Measurements from ENCODE around the gene SHFL.

Gene SHFL

GRCh38 chr19:10085641-10086590 is at the start of gene SHFL:
Gene SHFL, plus strand, starts transcription at chr19:10086317. Its CDS starts 111 bp downstream, at chr19:10086428.
- peak within 1 kb of the TSS; percentile 60 for H3K27ac ChIP-seq (ENCODE audit: low read length)
- no peaks in the 10 kb centered on the region for H3K27me3 ChIP-seq (ENCODE audit: low read depth, low read length)
- peak within 1 kb of the TSS; percentile 72 to 95 for H3K4me3 ChIP-seq (ENCODE audit: low read depth in 1 of 2, low read length in 2 of 2)
- H3K4me1 ChIP-seq (ENCODE audit: control insufficient read depth in 1 of 2, insufficient read depth in 2 of 2, low read length in 2 of 2) = no peaks in the 10 kb centered on the region
- no peaks in the 10 kb centered on the region for H3K9me3 ChIP-seq (ENCODE audit: control insufficient read depth in 1 of 2, low read length in 2 of 2)
- peaks cover 4 to 21% of the 10 kb centered on the region in 2 donors for H3K36me3 ChIP-seq (ENCODE audit: control insufficient read depth in 1 of 2, insufficient read depth in 2 of 2, low read length in 2 of 2)

- Histone ChIP-seq H3K36me3 (ENCODE audit: control insufficient read depth in 1 of 2, insufficient read depth in 2 of 2, low read length in 2 of 2) (no peaks in the 10 kb centered on the region), H3K27ac (ENCODE audit: low read length) (no peak overlapping the region), H3K4me1 (ENCODE audit: control insufficient read depth in 1 of 2, insufficient read depth in 2 of 2, low read length in 2 of 2) (no peaks in the 10 kb centered on the region), H3K27me3 (ENCODE audit: low read depth, low read length) (peaks cover 5% of the 10 kb centered on the region), H3K4me3 (ENCODE audit: low read depth in 1 of 2, low read length in 2 of 2) (no peak overlapping the region), H3K9me3 (ENCODE audit: control insufficient read depth in 1 of 2, low read length in 2 of 2) (peaks cover 0 to 7% of the 10 kb centered on the region in 2 donors)
Measured at GRCh38 chr19:10036601-10037071, 49.5 kb upstream of the SHFL start.

GRCh38 chr19:10037367-10037766 is 48.8 kb upstream of the SHFL start:
- no peak overlapping the region for H3K27ac ChIP-seq (ENCODE audit: low read length)
- H3K27me3 ChIP-seq (ENCODE audit: low read depth, low read length) = peaks cover 1% of the 10 kb centered on the region

GRCh38 chr19:10037809-10038208 is 48.3 kb upstream of the SHFL start:
- Histone ChIP-seq H3K4me1 (ENCODE audit: control insufficient read depth in 1 of 2, insufficient read depth in 2 of 2, low read length in 2 of 2) (no peaks in the 10 kb centered on the region), H3K27me3 (ENCODE audit: low read depth, low read length) (no peaks in the 10 kb centered on the region), H3K27ac (ENCODE audit: low read length) (no peak overlapping the region), H3K9me3 (ENCODE audit: control insufficient read depth in 1 of 2, low read length in 2 of 2) (peaks cover 2 to 19% of the 10 kb centered on the region in 2 donors), H3K36me3 (ENCODE audit: control insufficient read depth in 1 of 2, insufficient read depth in 2 of 2, low read length in 2 of 2) (no peaks in the 10 kb centered on the region), H3K4me3 (ENCODE audit: low read depth in 1 of 2, low read length in 2 of 2) (no peak overlapping the region)

More at GRCh38 chr19:10037367-10037766, 48.8 kb upstream of the SHFL start:
- H3K4me1 ChIP-seq (ENCODE audit: control insufficient read depth in 1 of 2, insufficient read depth in 2 of 2, low read length in 2 of 2) = no peaks in the 10 kb centered on the region
- H3K36me3 ChIP-seq (ENCODE audit: control insufficient read depth in 1 of 2, insufficient read depth in 2 of 2, low read length in 2 of 2) = no peaks in the 10 kb centered on the region
- H3K4me3 ChIP-seq (ENCODE audit: low read depth in 1 of 2, low read length in 2 of 2) = no peak overlapping the region
- peaks cover 0 to 15% of the 10 kb centered on the region in 2 donors for H3K9me3 ChIP-seq (ENCODE audit: control insufficient read depth in 1 of 2, low read length in 2 of 2)

GRCh38 chr19:10043286-10043927 is 42.7 kb upstream of the SHFL start:
- Histone ChIP-seq H3K4me3 (ENCODE audit: low read depth in 1 of 2, low read length in 2 of 2) (peak overlapping the region in 1 of 2 donors; percentile 13), H3K9me3 (ENCODE audit: control insufficient read depth in 1 of 2, low read length in 2 of 2) (peaks cover 21 to 61% of the 10 kb centered on the region in 2 donors), H3K27ac (ENCODE audit: low read length) (no peak overlapping the region), H3K36me3 (ENCODE audit: control insufficient read depth in 1 of 2, insufficient read depth in 2 of 2, low read length in 2 of 2) (no peaks in the 10 kb centered on the region), H3K27me3 (ENCODE audit: low read depth, low read length) (no peaks in the 10 kb centered on the region), H3K4me1 (ENCODE audit: control insufficient read depth in 1 of 2, insufficient read depth in 2 of 2, low read length in 2 of 2) (no peaks in the 10 kb centered on the region)

GRCh38 chr19:10044390-10044789 is 41.7 kb upstream of the SHFL start:
- H3K27ac ChIP-seq (ENCODE audit: low read length) = no peak overlapping the region
- H3K4me3 ChIP-seq (ENCODE audit: low read depth in 1 of 2, low read length in 2 of 2) = peak overlapping the region in 1 of 2 donors; percentile 13
- H3K9me3 ChIP-seq (ENCODE audit: control insufficient read depth in 1 of 2, low read length in 2 of 2) = peaks cover 21 to 61% of the 10 kb centered on the region in 2 donors
- no peaks in the 10 kb centered on the region for H3K36me3 ChIP-seq (ENCODE audit: control insufficient read depth in 1 of 2, insufficient read depth in 2 of 2, low read length in 2 of 2)
- no peaks in the 10 kb centered on the region for H3K27me3 ChIP-seq (ENCODE audit: low read depth, low read length)
- no peaks in the 10 kb centered on the region for H3K4me1 ChIP-seq (ENCODE audit: control insufficient read depth in 1 of 2, insufficient read depth in 2 of 2, low read length in 2 of 2)

- no peaks in the 10 kb centered on the region for H3K36me3 ChIP-seq (ENCODE audit: control insufficient read depth in 1 of 2, insufficient read depth in 2 of 2, low read length in 2 of 2)
- H3K4me1 ChIP-seq (ENCODE audit: control insufficient read depth in 1 of 2, insufficient read depth in 2 of 2, low read length in 2 of 2) = no peaks in the 10 kb centered on the region
- H3K9me3 ChIP-seq (ENCODE audit: control insufficient read depth in 1 of 2, low read length in 2 of 2) = peaks cover 21 to 61% of the 10 kb centered on the region in 2 donors
- peak overlapping the region in 1 of 2 donors; percentile 0 for H3K4me3 ChIP-seq (ENCODE audit: low read depth in 1 of 2, low read length in 2 of 2)
- H3K27ac ChIP-seq (ENCODE audit: low read length) = no peak overlapping the region
- H3K27me3 ChIP-seq (ENCODE audit: low read depth, low read length) = no peaks in the 10 kb centered on the region
Measured at GRCh38 chr19:10045371-10045770, 40.7 kb upstream of the SHFL start.

GRCh38 chr19:10049626-10050025 is 36.5 kb upstream of the SHFL start:
- H3K4me1 ChIP-seq (ENCODE audit: control insufficient read depth in 1 of 2, insufficient read depth in 2 of 2, low read length in 2 of 2) = no peaks in the 10 kb centered on the region

GRCh38 chr19:10052602-10053360 is 33.3 kb upstream of the SHFL start:
- Histone ChIP-seq H3K36me3 (ENCODE audit: control insufficient read depth in 1 of 2, insufficient read depth in 2 of 2, low read length in 2 of 2) (no peaks in the 10 kb centered on the region), H3K4me1 (ENCODE audit: control insufficient read depth in 1 of 2, insufficient read depth in 2 of 2, low read length in 2 of 2) (no peaks in the 10 kb centered on the region), H3K4me3 (ENCODE audit: low read depth in 1 of 2, low read length in 2 of 2) (no peak overlapping the region), H3K9me3 (ENCODE audit: control insufficient read depth in 1 of 2, low read length in 2 of 2) (no peaks in the 10 kb centered on the region), H3K27ac (ENCODE audit: low read length) (no peak overlapping the region), H3K27me3 (ENCODE audit: low read depth, low read length) (no peaks in the 10 kb centered on the region)

More at GRCh38 chr19:10049626-10050025, 36.5 kb upstream of the SHFL start:
- Histone ChIP-seq H3K27ac (ENCODE audit: low read length) (no peak overlapping the region), H3K27me3 (ENCODE audit: low read depth, low read length) (no peaks in the 10 kb centered on the region), H3K9me3 (ENCODE audit: control insufficient read depth in 1 of 2, low read length in 2 of 2) (peaks cover 7 to 25% of the 10 kb centered on the region in 2 donors), H3K36me3 (ENCODE audit: control insufficient read depth in 1 of 2, insufficient read depth in 2 of 2, low read length in 2 of 2) (no peaks in the 10 kb centered on the region), H3K4me3 (ENCODE audit: low read depth in 1 of 2, low read length in 2 of 2) (no peak overlapping the region)

- Histone ChIP-seq H3K27ac (ENCODE audit: low read length) (no peak overlapping the region), H3K36me3 (ENCODE audit: control insufficient read depth in 1 of 2, insufficient read depth in 2 of 2, low read length in 2 of 2) (no peaks in the 10 kb centered on the region), H3K4me3 (ENCODE audit: low read depth in 1 of 2, low read length in 2 of 2) (no peak overlapping the region), H3K9me3 (ENCODE audit: control insufficient read depth in 1 of 2, low read length in 2 of 2) (no peaks in the 10 kb centered on the region), H3K4me1 (ENCODE audit: control insufficient read depth in 1 of 2, insufficient read depth in 2 of 2, low read length in 2 of 2) (no peaks in the 10 kb centered on the region), H3K27me3 (ENCODE audit: low read depth, low read length) (peaks cover 5% of the 10 kb centered on the region)
Measured at GRCh38 chr19:10061717-10062310, 24.3 kb upstream of the SHFL start.

Data from muscle layer of duodenum (tissue), 2 donors.